H1 (cell line): ENCODE data around the gene CLPSL2. TPM values are rescaled to one million over a fixed set of nuclear protein-coding genes. Genes with fewer than 3 reads are reported as not detected.

Experiments used
- CTCF ChIA-PET: fragments of 300-600 bp; sonication (Branson Sonifier 250); formaldehyde crosslinking; loops from one replicate; lab custom pipeline; 2021; ENCODE audit not compliant: partially characterized antibody; lab: Charles Lee
- POLR2A ChIA-PET: fragments of 300-600 bp; sonication (Branson Sonifier 250); formaldehyde crosslinking; loops from one replicate; lab custom pipeline; 2021; ENCODE audit warnings: inconsistent platforms; ENCODE audit not compliant: partially characterized antibody; lab: Charles Lee
- DNase-seq, 2 experiments: peaks; one replicate each; pipeline versions ENCODE4 v3.0.0 to v3.0.0-alpha.2; 2010 to 2022; ENCODE audit warnings: low spot score in 2 of 2, low read depth in 1 of 2, mixed read lengths in 1 of 2
- FAIRE-seq: peaks from 2 replicates; lab custom pipeline; 2011; peaks lifted over from hg19 to GRCh38; lab: Jason Lieb, UNC
- H2AFZ ChIP-seq: 2 replicates; pipeline ENCODE4 v1.8.1; 2012; ENCODE audit warnings: low read length, inconsistent platforms
- H2AK5ac ChIP-seq: 2 replicates; pipeline ENCODE4 v1.6.1; 2013; ENCODE audit warnings: low read depth, low read length
- H2BK120ac ChIP-seq: replicated peaks from 2 replicates; pipeline ENCODE3; 2013; ENCODE audit warnings: low read depth, low read length, inconsistent platforms
- H2BK12ac ChIP-seq: 2 replicates; pipeline ENCODE4 v1.6.1; 2013; ENCODE audit warnings: low read depth, low read length
- H2BK15ac ChIP-seq: 2 replicates; pipeline ENCODE4 v1.6.1; 2013; ENCODE audit warnings: low read length
- H2BK20ac ChIP-seq: 2 replicates; pipeline ENCODE4 v1.6.1; 2013; ENCODE audit warnings: low read length
- H2BK5ac ChIP-seq: 2 replicates; pipeline ENCODE4 v1.6.1; 2013; ENCODE audit warnings: low read depth, low read length
- H3K14ac ChIP-seq: 2 replicates; pipeline ENCODE4 v1.6.1; 2013; ENCODE audit warnings: inconsistent platforms; ENCODE audit not compliant: insufficient read length
- H3K18ac ChIP-seq: 2 replicates; pipeline ENCODE4 v1.6.1; 2013; ENCODE audit warnings: low read length; ENCODE audit errors: extremely low read depth
- H3K23ac ChIP-seq: 2 replicates; pipeline ENCODE4 v1.6.1; 2013; ENCODE audit warnings: inconsistent platforms; ENCODE audit not compliant: insufficient read length
- H3K23me2 ChIP-seq: 2 replicates; pipeline ENCODE4 v1.6.1; 2013; ENCODE audit warnings: low read depth, low read length
- H3K27ac ChIP-seq: 2 replicates; pipeline ENCODE4 v1.6.1; 2011; ENCODE audit warnings: low read depth, low read length, inconsistent platforms
- H3K27me3 ChIP-seq, 4 experiments: replicated peaks in 1 of 4; 1 replicate in 1 of 4; 2 replicates in 3 of 4; pipeline versions ENCODE4 v1.6.1 to v1.8.1; 2011 to 2013; ENCODE audit warnings: low read length in 3 of 4, mild to moderate bottlenecking in 3 of 4, inconsistent platforms in 2 of 4, mixed read lengths in 2 of 4, moderate library complexity in 1 of 4; ENCODE audit not compliant: control insufficient read depth in 3 of 4, insufficient read depth in 3 of 4; ENCODE audit errors: extremely low read depth in 1 of 4
- H3K36me3 ChIP-seq, 4 experiments: 2 replicates each; pipeline versions ENCODE4 v1.6.1 to v1.8.1; 2011 to 2013; ENCODE audit warnings: mild to moderate bottlenecking in 4 of 4, low read length in 3 of 4, moderate library complexity in 2 of 4, control low read depth in 1 of 4, inconsistent platforms in 1 of 4; ENCODE audit not compliant: insufficient read depth in 4 of 4, control insufficient read depth in 2 of 4
- H3K4ac ChIP-seq: replicated peaks from 2 replicates; pipeline ENCODE3; 2013; ENCODE audit warnings: low read length, low read depth, mixed read lengths, inconsistent platforms; ENCODE audit not compliant: insufficient read length
- H3K4me1 ChIP-seq, 4 experiments: replicated peaks in 1 of 4; 1 replicate in 1 of 4; 2 replicates in 3 of 4; pipeline versions ENCODE4 v1.6.1 to v1.8.1; 2011 to 2013; ENCODE audit warnings: low read length in 3 of 4, inconsistent platforms in 2 of 4, mixed read lengths in 1 of 4; ENCODE audit not compliant: insufficient read depth in 4 of 4, control insufficient read depth in 3 of 4
- H3K4me2 ChIP-seq, 2 experiments: 2 replicates each; pipeline versions ENCODE4 v1.6.1 to v1.8.1; 2011 to 2013; ENCODE audit warnings: low read depth in 2 of 2, low read length in 2 of 2, control low read depth in 1 of 2, inconsistent platforms in 1 of 2, mild to moderate bottlenecking in 1 of 2; ENCODE audit not compliant: insufficient read depth in 1 of 2
- H3K4me3 ChIP-seq, 4 experiments: fragments of 200-600, 300-600 bp in 1 of 4; sonication (generic), shearing (Covaris generic), sonication (Bioruptor Twin) in 1 of 4; 2 replicates each; pipeline versions ENCODE4 v1.5.1 to v1.8.1; 2011 to 2016; ENCODE audit warnings: low read length in 4 of 4, low read depth in 3 of 4, control low read depth in 2 of 4, inconsistent platforms in 2 of 4, mild to moderate bottlenecking in 2 of 4, mixed read lengths in 1 of 4, moderate library complexity in 1 of 4; ENCODE audit not compliant: insufficient read depth in 2 of 4; ENCODE audit errors: extremely low read depth in 1 of 4
- H3K56ac ChIP-seq: replicated peaks from 2 replicates; pipeline ENCODE3; 2013; ENCODE audit warnings: low read depth, mild to moderate bottlenecking, mixed read lengths, low read length, inconsistent platforms; ENCODE audit not compliant: insufficient read length
- H3K79me1 ChIP-seq: 2 replicates; pipeline ENCODE4 v1.6.1; 2013; ENCODE audit warnings: low read depth, low read length, control low read depth
- H3K79me2 ChIP-seq, 2 experiments: 2 replicates each; pipeline versions ENCODE4 v1.6.1 to v1.8.1; 2012 to 2013; ENCODE audit warnings: low read length in 2 of 2, mild to moderate bottlenecking in 2 of 2, inconsistent platforms in 1 of 2; ENCODE audit not compliant: insufficient read depth in 2 of 2, control insufficient read depth in 1 of 2
- H3K9ac ChIP-seq, 4 experiments: replicated peaks in 1 of 4; 1 replicate in 1 of 4; 2 replicates in 3 of 4; pipeline versions ENCODE4 v1.6.1 to v1.8.1; 2011 to 2013; ENCODE audit warnings: low read depth in 3 of 4, low read length in 3 of 4, control low read depth in 2 of 4, mild to moderate bottlenecking in 2 of 4, moderate library complexity in 2 of 4, inconsistent platforms in 1 of 4; ENCODE audit errors: extremely low read depth in 1 of 4
- H3K9me3 ChIP-seq, 2 experiments: 2 replicates each; pipeline versions ENCODE4 v1.6.1 to v1.8.1; 2012 to 2013; ENCODE audit warnings: mild to moderate bottlenecking in 2 of 2, moderate library complexity in 2 of 2, control low read depth in 1 of 2, inconsistent platforms in 1 of 2, low read depth in 1 of 2, low read length in 1 of 2, mixed read lengths in 1 of 2; ENCODE audit not compliant: insufficient read depth in 2 of 2
- H4K20me1 ChIP-seq, 2 experiments: replicated peaks in 1 of 2; 2 replicates each; pipeline versions ENCODE3 to v1.8.1; 2011 to 2013; ENCODE audit warnings: inconsistent platforms in 2 of 2, low read length in 2 of 2, mild to moderate bottlenecking in 1 of 2; ENCODE audit not compliant: insufficient read depth in 2 of 2, control insufficient read depth in 1 of 2
- H4K5ac ChIP-seq: 2 replicates; pipeline ENCODE4 v1.6.1; 2013; ENCODE audit warnings: low read length, low read depth, mixed read lengths, inconsistent platforms; ENCODE audit not compliant: insufficient read length
- H4K8ac ChIP-seq: 2 replicates; pipeline ENCODE4 v1.8.0; 2013; ENCODE audit warnings: mild to moderate bottlenecking, moderate library complexity, low read length, inconsistent platforms; ENCODE audit not compliant: insufficient read depth; ENCODE audit errors: extremely low read depth
- H4K91ac ChIP-seq: replicated peaks from 2 replicates; pipeline ENCODE3; 2013; ENCODE audit warnings: low read length, mixed read lengths, inconsistent platforms; ENCODE audit not compliant: insufficient read length
- ATF2 ChIP-seq: IDR thresholded peaks from 2 replicates; pipeline ENCODE4 v1.6.1; 2012; ENCODE audit warnings: low read length, inconsistent platforms
- CBX8 ChIP-seq: fragments of 300-800, 300-1000 bp; sonication (generic); IDR thresholded peaks from 2 replicates; pipeline ENCODE4 v1.7.1; 2016; ENCODE audit warnings: low read depth, low read length, borderline replicate concordance
- CREB1 ChIP-seq: IDR thresholded peaks from 2 replicates; pipeline ENCODE4 v1.6.1; 2012; ENCODE audit warnings: inconsistent platforms
- CTBP2 ChIP-seq: IDR thresholded peaks from 2 replicates; pipeline ENCODE4 v1.7.0; 2011; ENCODE audit warnings: borderline replicate concordance, mild to moderate bottlenecking, moderate library complexity, mixed read lengths, low read length; ENCODE audit not compliant: insufficient read depth, insufficient read length
- CTCF ChIP-seq, 3 experiments: IDR thresholded peaks; 1 replicate in 2 of 3; 2 replicates in 1 of 3; pipeline versions ENCODE4 v1.5.1 to v1.6.1; 2011; ENCODE audit warnings: low read length in 3 of 3, mild to moderate bottlenecking in 3 of 3, inconsistent platforms in 2 of 3, low read depth in 1 of 3, moderate library complexity in 1 of 3; ENCODE audit not compliant: insufficient read depth in 1 of 3; ENCODE audit errors: control extremely low read depth in 1 of 3
- KDM5A ChIP-seq: fragments of 200-600 bp; IDR thresholded peaks from 2 replicates; pipeline ENCODE4 v1.7.1; 2012; ENCODE audit warnings: mild to moderate bottlenecking, low read length, inconsistent platforms, mixed read lengths
- WGBS, 2 experiments: shearing (Covaris generic) in 1 of 2; methylation state at CpG; one replicate each; pipeline versions ENCODE4 v1.1.6 to v1.1.7; 2013 to 2015; ENCODE audit warnings: low lambda C conversion rate in 2 of 2, mixed read lengths in 2 of 2, inconsistent platforms in 1 of 2, low coverage in 1 of 2, missing lambda C conversion rate in 1 of 2; ENCODE audit not compliant: insufficient replicate concordance in 2 of 2, insufficient coverage in 1 of 2, insufficient read length in 1 of 2; ENCODE audit errors: extremely low coverage in 1 of 2, missing lambda C conversion rate in 1 of 2; 5-methylcytosine and 5-hydroxymethylcytosine counted together
- polyA plus RNA-seq, 7 experiments: library from polyadenylated mRNA; depleted of rRNA in 3 of 7; stranded (reverse) in 5 of 7; unstranded in 2 of 7; fragments of >200 nt in 5 of 7; fragments of 200-250 nt in 2 of 7; gene quantifications; 1 replicate in 5 of 7; 2 replicates in 1 of 7; 4 replicates in 1 of 7; pipeline versions ENCODE4 v1.2.1 to v1.2.3, GENCODE V29; 2011 to 2013; ENCODE audit warnings: missing spikeins in 2 of 7, mixed read lengths in 2 of 7
- total RNA-seq: library from RNA; stranded (reverse); fragmentation: NEBNext Ultra II Directional; extraction: Animal tissue kit (Norgen Biotek cat#: 25700); gene quantifications from 2 replicates; pipeline ENCODE4 v1.2.1, GENCODE V29; 2021

Gene CLPSL2
- total and polyA plus RNA-seq, 2 of the 8 experiments (the other 6 are each of a cell fraction or from before 2014, with no cell fraction given): 1.4 to 3.4 TPM

- Histone ChIP-seq H3K79me2 (no peaks in the 10 kb centered on the region), H3K18ac (no peak overlapping the region), H3K14ac (no peak overlapping the region), H3K4me3 (no peak overlapping the region), H4K5ac (no peak overlapping the region), H3K23me2 (peaks cover 7% of the 10 kb centered on the region), H3K4ac (no peak overlapping the region), H2BK15ac (no peak overlapping the region; the same call in 1 of the 2 replicates), H4K20me1 (no peaks in the 10 kb centered on the region), H3K4me1 (peaks cover 15 to 34% (median 18%) of the 10 kb centered on the region in 4 experiments), H4K8ac (no peak overlapping the region), H3K79me1 (no peaks in the 10 kb centered on the region), H3K27ac (no peak overlapping the region), H2AFZ (no peak overlapping the region), H4K91ac (no peak overlapping the region), H3K56ac (no peak overlapping the region), H3K4me2 (no peak overlapping the region), H2BK120ac (no peak overlapping the region), H2BK5ac (no peak overlapping the region), H3K27me3 (no peaks in the 10 kb centered on the region; a peak in 2 of 7 replicates), H3K36me3 (no peaks in the 10 kb centered on the region), H3K9ac (no peak overlapping the region), H3K23ac (no peak overlapping the region), H2AK5ac (peak overlapping the region; percentile 70), H2BK20ac (0 out of 2 replicates have a peak overlapping the region, but pooled peaks have one; percentile 91), H2BK12ac (peak overlapping the region; percentile 69; the same call in 1 of the 2 replicates), H3K9me3 (no peaks in the 10 kb centered on the region)
- no peak for DNase-seq
- POLR2A ChIA-PET: interaction anchor here (0.8 to 2.4 kb wide), 10 partner anchors 9 to 265 kb away, joined by 3 to 6 read pairs (median 3); no protein-coding TSS in a partner anchor
- CTCF ChIA-PET: interaction anchor here (0.9 to 7.2 kb wide), 16 partner anchors 8 to 214 kb away, joined by 3 to 84 read pairs (median 4); no protein-coding TSS in a partner anchor
- FAIRE-seq: no peak
- WGBS, 2 experiments: 97% methylated on average over 8 of the region's 8 CpGs; no CpG with 5 or more reads in 1 of the 2 experiments
- no peak for TF ChIP-seq CREB1
- TF ChIP-seq CTCF (IDR thresholded peaks at IDR 0.05; ENCODE audit: control extremely low read depth in 1 of 3, insufficient read depth in 1 of 3, low read depth in 1 of 3, low read length in 3 of 3): no peak
- TF ChIP-seq KDM5A: no peak
- no peak for TF ChIP-seq ATF2
- no peak for TF ChIP-seq CBX8
- TF ChIP-seq CTBP2: no peak
These were observed 42.8 kb upstream of the CLPSL2 start for GRCh38 chr6:35733633-35734032.
